ENCODE results near the gene BATF2.
"Not testable (repeated sequence)": the region's sequence is repeated elsewhere in the genome, so short reads cannot be mapped to it uniquely, and the experiment has no call there.

The BATF2 gene

DNA sequence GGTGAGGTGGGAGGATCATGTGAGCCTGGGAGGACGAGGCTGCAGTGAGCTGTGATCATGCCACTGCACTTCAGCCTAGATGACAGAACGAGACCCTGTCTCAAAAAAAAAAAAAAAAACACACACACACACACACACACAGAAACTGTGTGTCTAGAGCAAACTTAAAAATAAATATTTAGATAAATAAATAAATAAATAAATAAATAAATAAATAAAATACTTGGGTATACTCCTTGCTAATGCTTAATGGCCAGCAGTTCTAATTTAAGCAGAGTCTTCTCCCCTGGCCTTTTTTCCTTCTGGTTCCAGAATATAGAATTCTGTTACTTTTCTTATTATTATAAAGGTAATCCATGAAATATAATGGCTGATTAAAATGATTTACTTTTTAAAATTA, 12.1 kb upstream of the BATF2 start:
- no peaks in the 10 kb centered on the region for H3K79me2 ChIP-seq (ENCODE audit: low read length)
- H3K9me3 ChIP-seq (replicated peaks; ENCODE audit: insufficient read depth, low read length) = no peaks in the 10 kb centered on the region
- no peak overlapping the region for H3K4me2 ChIP-seq (ENCODE audit: low read depth, low read length)
- DNase-seq = no peak
- TF ChIP-seq, protein P1, sequence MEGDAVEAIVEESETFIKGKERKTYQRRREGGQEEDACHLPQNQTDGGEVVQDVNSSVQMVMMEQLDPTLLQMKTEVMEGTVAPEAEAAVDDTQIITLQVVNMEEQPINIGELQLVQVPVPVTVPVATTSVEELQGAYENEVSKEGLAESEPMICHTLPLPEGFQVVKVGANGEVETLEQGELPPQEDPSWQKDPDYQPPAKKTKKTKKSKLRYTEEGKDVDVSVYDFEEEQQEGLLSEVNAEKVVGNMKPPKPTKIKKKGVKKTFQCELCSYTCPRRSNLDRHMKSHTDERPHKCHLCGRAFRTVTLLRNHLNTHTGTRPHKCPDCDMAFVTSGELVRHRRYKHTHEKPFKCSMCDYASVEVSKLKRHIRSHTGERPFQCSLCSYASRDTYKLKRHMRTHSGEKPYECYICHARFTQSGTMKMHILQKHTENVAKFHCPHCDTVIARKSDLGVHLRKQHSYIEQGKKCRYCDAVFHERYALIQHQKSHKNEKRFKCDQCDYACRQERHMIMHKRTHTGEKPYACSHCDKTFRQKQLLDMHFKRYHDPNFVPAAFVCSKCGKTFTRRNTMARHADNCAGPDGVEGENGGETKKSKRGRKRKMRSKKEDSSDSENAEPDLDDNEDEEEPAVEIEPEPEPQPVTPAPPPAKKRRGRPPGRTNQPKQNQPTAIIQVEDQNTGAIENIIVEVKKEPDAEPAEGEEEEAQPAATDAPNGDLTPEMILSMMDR (IDR thresholded peaks at IDR 0.05; ENCODE audit: low read length) = no peak
- TF ChIP-seq EZH2 (optimal IDR thresholded peaks at IDR 0.05; ENCODE audit: low read depth, low read length) = no peak
- no peak for TF ChIP-seq EZH2phosphoT487 (IDR thresholded peaks at IDR 0.05; ENCODE audit: low read length)
- H3K36me3 ChIP-seq (replicated peaks; ENCODE audit: insufficient read depth, low read length) = no peaks in the 10 kb centered on the region
- H3K27me3 ChIP-seq (replicated peaks; ENCODE audit: insufficient read depth, low read length) = no peaks in the 10 kb centered on the region
- H3K9me2 ChIP-seq (replicated peaks; ENCODE audit: insufficient read depth, low read length) = no peaks in the 10 kb centered on the region
- H2AFZ ChIP-seq (ENCODE audit: low read length) = no peak overlapping the region
- peaks cover 10% of the 10 kb centered on the region; the same call in 1 of the 2 replicates for H3F3A ChIP-seq (ENCODE audit: insufficient read depth, low read length)
- no peaks in the 10 kb centered on the region for H4K20me1 ChIP-seq (ENCODE audit: insufficient read depth, low read length)
- peaks cover 7% of the 10 kb centered on the region; the same call in 1 of the 2 replicates for H3K4me1 ChIP-seq (ENCODE audit: low read length)
- no peak overlapping the region for H3K9ac ChIP-seq (ENCODE audit: low read length)
- H3K27ac ChIP-seq (ENCODE audit: low read length) = no peak overlapping the region
- no peak overlapping the region for H3K4me3 ChIP-seq (ENCODE audit: low read length)

DNA sequence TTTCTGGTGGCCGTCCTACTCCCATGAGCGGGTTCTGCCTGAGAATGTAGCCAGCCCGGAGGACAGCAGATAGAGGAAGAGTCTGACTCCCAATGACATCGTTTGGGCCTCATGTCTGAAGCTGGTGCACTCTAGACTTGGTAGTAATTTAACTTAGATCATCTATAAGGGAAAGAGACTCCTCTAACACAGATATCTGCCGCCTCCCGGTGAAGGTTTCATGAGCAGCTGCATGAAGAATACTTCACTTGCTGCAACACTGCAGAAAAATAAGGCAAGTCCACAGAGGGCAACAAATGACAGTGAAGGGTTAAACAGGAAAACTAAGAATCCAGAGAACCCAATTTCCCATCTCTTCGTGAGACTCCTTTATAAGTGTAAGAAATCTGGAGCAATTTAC, 11.2 kb upstream of the BATF2 start:
- no peak overlapping the region for H3K4me2 ChIP-seq (ENCODE audit: low read depth, low read length)
- H3K4me3 ChIP-seq (ENCODE audit: low read length) = no peak overlapping the region
- H3K9me3 ChIP-seq (replicated peaks; ENCODE audit: insufficient read depth, low read length) = no peaks in the 10 kb centered on the region
- no peaks in the 10 kb centered on the region for H3K79me2 ChIP-seq (ENCODE audit: low read length)
- no peaks in the 10 kb centered on the region for H3K9me2 ChIP-seq (replicated peaks; ENCODE audit: insufficient read depth, low read length)
- H3F3A ChIP-seq (ENCODE audit: insufficient read depth, low read length) = peaks cover 3% of the 10 kb centered on the region; the same call in 1 of the 2 replicates
- no peak for DNase-seq
- H3K27ac ChIP-seq (ENCODE audit: low read length) = no peak overlapping the region
- TF ChIP-seq, protein P1 (IDR thresholded peaks at IDR 0.05; ENCODE audit: low read length) = no peak
- TF ChIP-seq EZH2 (optimal IDR thresholded peaks at IDR 0.05; ENCODE audit: low read depth, low read length) = no peak
- no peak for TF ChIP-seq EZH2phosphoT487 (IDR thresholded peaks at IDR 0.05; ENCODE audit: low read length)
- no peaks in the 10 kb centered on the region for H4K20me1 ChIP-seq (ENCODE audit: insufficient read depth, low read length)
- peaks cover 3% of the 10 kb centered on the region; the same call in 1 of the 2 replicates for H3K4me1 ChIP-seq (ENCODE audit: low read length)
- no peak overlapping the region for H2AFZ ChIP-seq (ENCODE audit: low read length)
- no peak overlapping the region for H3K9ac ChIP-seq (ENCODE audit: low read length)
- no peaks in the 10 kb centered on the region for H3K36me3 ChIP-seq (replicated peaks; ENCODE audit: insufficient read depth, low read length)
- H3K27me3 ChIP-seq (replicated peaks; ENCODE audit: insufficient read depth, low read length) = no peaks in the 10 kb centered on the region

DNA sequence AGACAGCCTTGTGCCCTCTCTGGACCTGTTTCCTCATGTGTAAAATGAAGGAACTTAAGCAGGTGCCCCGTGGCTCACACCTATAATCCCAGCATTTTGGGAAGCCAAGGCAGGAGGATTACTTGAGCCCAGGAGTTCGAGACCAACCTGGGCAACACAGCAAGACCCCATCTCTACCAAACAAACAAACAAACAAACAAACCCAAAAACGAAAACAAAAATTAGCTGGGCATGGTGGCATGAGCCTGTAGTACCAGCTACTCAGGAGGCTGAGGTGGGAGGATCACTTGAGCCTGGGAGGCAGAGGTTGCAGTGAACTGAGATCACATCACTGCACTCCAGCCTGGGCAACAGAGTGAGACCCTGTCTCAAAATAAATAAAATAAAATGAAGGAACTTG, 7.2 kb upstream of the BATF2 start:
- not testable (repeated sequence) for H3K9ac ChIP-seq (ENCODE audit: low read length); H3K9me2 ChIP-seq (replicated peaks; ENCODE audit: insufficient read depth, low read length); H3K9me3 ChIP-seq (replicated peaks; ENCODE audit: insufficient read depth, low read length); H3K36me3 ChIP-seq (replicated peaks; ENCODE audit: insufficient read depth, low read length); H3K4me1 ChIP-seq (ENCODE audit: low read length); H2AFZ ChIP-seq (ENCODE audit: low read length); DNase-seq; H4K20me1 ChIP-seq (ENCODE audit: insufficient read depth, low read length); H3K4me3 ChIP-seq (ENCODE audit: low read length); H3K27ac ChIP-seq (ENCODE audit: low read length); H3K79me2 ChIP-seq (ENCODE audit: low read length); H3K4me2 ChIP-seq (ENCODE audit: low read depth, low read length); H3K27me3 ChIP-seq (replicated peaks; ENCODE audit: insufficient read depth, low read length); H3F3A ChIP-seq (ENCODE audit: insufficient read depth, low read length)

DNA sequence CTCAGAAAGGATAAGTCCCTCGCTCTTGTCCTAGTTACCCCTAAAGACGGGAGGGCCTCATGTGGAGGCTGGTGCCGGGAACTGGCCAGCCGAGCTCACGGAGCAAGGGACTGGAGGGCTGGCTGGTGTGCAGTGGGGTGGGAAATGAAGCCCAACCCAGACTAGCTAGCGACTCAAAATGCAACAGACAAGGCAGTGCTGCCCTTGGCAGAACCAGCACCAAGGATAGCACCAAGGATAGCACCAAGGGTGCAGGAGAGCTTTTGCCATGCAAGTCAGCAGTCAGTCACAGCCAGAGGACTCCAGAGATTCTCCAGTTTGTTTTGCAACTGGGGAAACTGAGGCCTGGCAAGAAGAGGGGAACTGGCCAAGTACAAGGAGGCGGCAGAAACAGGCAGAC, 6.5 kb upstream of the BATF2 start:
- Histone ChIP-seq H3K4me3 (ENCODE audit: low read length) (no peak overlapping the region), H3F3A (ENCODE audit: insufficient read depth, low read length) (no peaks in the 10 kb centered on the region), H2AFZ (ENCODE audit: low read length) (no peak overlapping the region), H3K9me2 (replicated peaks; ENCODE audit: insufficient read depth, low read length) (no peaks in the 10 kb centered on the region), H3K4me2 (ENCODE audit: low read depth, low read length) (no peak overlapping the region), H3K9me3 (replicated peaks; ENCODE audit: insufficient read depth, low read length) (no peaks in the 10 kb centered on the region), H4K20me1 (ENCODE audit: insufficient read depth, low read length) (no peaks in the 10 kb centered on the region), H3K79me2 (ENCODE audit: low read length) (no peaks in the 10 kb centered on the region), H3K4me1 (ENCODE audit: low read length) (no peaks in the 10 kb centered on the region), H3K9ac (ENCODE audit: low read length) (no peak overlapping the region), H3K27me3 (replicated peaks; ENCODE audit: insufficient read depth, low read length) (no peaks in the 10 kb centered on the region), H3K27ac (ENCODE audit: low read length) (no peak overlapping the region), H3K36me3 (replicated peaks; ENCODE audit: insufficient read depth, low read length) (no peaks in the 10 kb centered on the region)
- DNase-seq = no peak
- no peak for TF ChIP-seq EZH2phosphoT487 (IDR thresholded peaks at IDR 0.05; ENCODE audit: low read length)
- TF ChIP-seq, protein P1 (IDR thresholded peaks at IDR 0.05; ENCODE audit: low read length) = no peak
- TF ChIP-seq EZH2 (optimal IDR thresholded peaks at IDR 0.05; ENCODE audit: low read depth, low read length) = no peak

All from MM.1S (cell line).